GM13977 (cell line): Measurements from ENCODE around the gene ZBTB48.
A peak's percentile ranks its signal among the peaks of the same experiment; 100 is the strongest.

Source experiments
- DNase-seq: peaks from one replicate; pipeline ENCODE4 v3.0.0; 2012; ENCODE audit warnings: low spot score
- CTCF ChIP-seq: IDR thresholded peaks from 2 replicates; pipeline ENCODE4 v1.5.1; 2012; ENCODE audit warnings: mild to moderate bottlenecking, control low read depth; ENCODE audit not compliant: insufficient read depth; ENCODE audit errors: extremely low read depth, missing control alignments
- in situ Hi-C: fragments of 300-500 bp; cut with MboI; formaldehyde crosslinking; loops from one replicate; pipeline ENCODE4 v1.12.0; 2022; ENCODE audit warnings: low sequenced_read_pairs, low pct_unique_long_range_greater_than_20kb, mixed read lengths, inconsistent platforms; ENCODE audit not compliant: unreplicated experiment

ZBTB48 gene

GRCh38 chr1:6622396-6623152, 42.8 kb downstream of the ZBTB48 start:
- TF ChIP-seq CTCF, result no peak
- in situ Hi-C loops, result no loop called here
- no peak for DNase-seq

- no peak for TF ChIP-seq CTCF
- in situ Hi-C loops, result no loop called here
- no peak for DNase-seq
Measured at GRCh38 chr1:6623269-6623965, 43.6 kb downstream of the ZBTB48 start.

- in situ Hi-C loops, result no loop called here
- peak; percentile 96 for DNase-seq
- peak; percentile 23 for TF ChIP-seq CTCF
Measured at GRCh38 chr1:6624710-6625583, 45.2 kb downstream of the ZBTB48 start, which contains the start of gene THAP3. TSS of gene THAP3 (plus strand) at chr1:6624868. CDS start at chr1:6625219, 351 bp downstream.

GRCh38 chr1:6625584-6626149, 45.9 kb downstream of the ZBTB48 start:
- no peak for DNase-seq
- TF ChIP-seq CTCF, result no peak
- in situ Hi-C loops, result no loop called here

- no peak for DNase-seq
- in situ Hi-C loops, result no loop called here
- TF ChIP-seq CTCF, result no peak
Measured at GRCh38 chr1:6627031-6627430, 47.2 kb downstream of the ZBTB48 start.
